Loucy (cell line): Measurements from ENCODE around the gene BEAN1.

Experiments used
- H2AFZ ChIP-seq: fragments of 200-600 bp; sonication (generic); 2 replicates; pipeline ENCODE4 v1.6.0; 2016; ENCODE audit warnings: antibody characterized with exemption, mild to moderate bottlenecking, low read length, moderate library complexity
- H3F3A ChIP-seq: fragments of 200-600 bp; 2 replicates; pipeline ENCODE4 v1.6.0; 2016; ENCODE audit warnings: antibody characterized with exemption, low read depth, mild to moderate bottlenecking
- H3K27me3 ChIP-seq: fragments of 200-600 bp; sonication (generic); 2 replicates; pipeline ENCODE4 v1.6.1; 2014; ENCODE audit warnings: low read length, mild to moderate bottlenecking; ENCODE audit not compliant: insufficient read depth, poor library complexity, severe bottlenecking
- H3K36me3 ChIP-seq: fragments of 200-600 bp; sonication (generic); 2 replicates; pipeline ENCODE4 v1.6.1; 2016; ENCODE audit warnings: low read length; ENCODE audit not compliant: insufficient read depth
- H3K4me1 ChIP-seq: fragments of 200-600 bp; sonication (generic); 2 replicates; pipeline ENCODE4 v1.5.1; 2014; ENCODE audit warnings: low read length, mild to moderate bottlenecking; ENCODE audit not compliant: insufficient read depth, poor library complexity, severe bottlenecking
- H3K4me2 ChIP-seq: fragments of 200-600 bp; sonication (generic); 2 replicates; pipeline ENCODE4 v1.6.0; 2014; ENCODE audit warnings: antibody characterized with exemption, low read length, low read depth, mild to moderate bottlenecking; ENCODE audit not compliant: poor library complexity, severe bottlenecking
- H3K4me3 ChIP-seq: fragments of 200-600 bp; sonication (generic); 2 replicates; pipeline ENCODE4 v1.5.1; 2014; ENCODE audit warnings: low read length, mild to moderate bottlenecking, mixed read lengths; ENCODE audit not compliant: poor library complexity, severe bottlenecking
- H3K79me2 ChIP-seq: fragments of 200-600 bp; sonication (generic); 2 replicates; pipeline ENCODE4 v1.6.1; 2014; ENCODE audit warnings: low read length; ENCODE audit not compliant: insufficient read depth
- H3K9ac ChIP-seq: fragments of 200-600 bp; sonication (generic); 2 replicates; pipeline ENCODE4 v1.6.0; 2014; ENCODE audit warnings: mild to moderate bottlenecking, low read depth, low read length, moderate library complexity; ENCODE audit not compliant: poor library complexity, severe bottlenecking
- H3K9me2 ChIP-seq: fragments of 200-600 bp; sonication (generic); replicated peaks from 2 replicates; pipeline ENCODE4 v1.6.1; 2016; ENCODE audit warnings: low read depth, low read length, mixed read lengths
- H3K9me3 ChIP-seq: fragments of 200-600 bp; sonication (generic); 2 replicates; pipeline ENCODE4 v1.6.1; 2014; ENCODE audit warnings: mild to moderate bottlenecking, antibody characterized with exemption, low read length, low read depth; ENCODE audit not compliant: insufficient read depth
- H4K20me1 ChIP-seq: fragments of 200-600 bp; sonication (generic); 2 replicates; pipeline ENCODE4 v1.6.0; 2014; ENCODE audit warnings: antibody characterized with exemption, low read length, mild to moderate bottlenecking; ENCODE audit not compliant: insufficient read depth, poor library complexity, severe bottlenecking
- EZH2phosphoT487 ChIP-seq: fragments of 200-600 bp; IDR thresholded peaks from 2 replicates; pipeline ENCODE4 v1.6.1; 2018; ENCODE audit warnings: antibody characterized with exemption, mild to moderate bottlenecking, moderate library complexity, borderline replicate concordance
- TF ChIP-seq, protein P1 (sequence below): fragments of 200-600 bp; sonication (generic); conservative IDR thresholded peaks from 2 replicates; pipeline ENCODE4 v1.5.1; 2014; ENCODE audit warnings: mild to moderate bottlenecking, antibody characterized with exemption, low read length

The BEAN1 gene

DNA sequence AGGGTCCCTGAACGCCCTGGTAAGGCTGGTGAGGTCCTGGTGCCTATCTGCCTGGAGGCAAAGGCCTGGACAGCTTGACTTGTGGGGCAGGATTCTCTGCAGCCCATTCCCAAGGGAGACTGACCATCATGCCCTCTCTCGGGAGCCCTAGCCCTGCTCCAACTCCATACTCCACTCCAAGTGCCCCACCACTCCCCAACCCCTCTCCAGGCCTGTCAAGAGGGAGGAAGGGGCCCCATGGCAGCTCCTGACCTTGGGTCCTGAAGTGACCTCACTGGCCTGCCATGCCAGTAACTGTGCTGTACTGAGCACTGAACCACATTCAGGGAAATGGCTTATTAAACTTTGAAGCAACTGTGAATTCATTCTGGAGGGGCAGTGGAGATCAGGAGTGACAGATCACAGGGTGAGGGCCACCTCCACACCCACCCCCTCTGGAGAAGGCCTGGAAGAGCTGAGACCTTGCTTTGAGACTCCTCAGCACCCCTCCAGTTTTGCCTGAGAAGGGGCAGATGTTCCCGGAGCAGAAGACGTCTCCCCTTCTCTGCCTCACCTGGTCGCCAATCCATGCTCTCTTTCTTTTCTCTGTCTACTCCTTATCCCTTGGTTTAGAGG is 23.5 kb upstream of the BEAN1 start:
- no peak overlapping the region for H3K4me3 ChIP-seq
- H4K20me1 ChIP-seq = no peaks in the 10 kb centered on the region
- H3K9ac ChIP-seq = no peak overlapping the region
- H3K36me3 ChIP-seq = no peaks in the 10 kb centered on the region
- H2AFZ ChIP-seq = no peak overlapping the region
- H3F3A ChIP-seq = no peaks in the 10 kb centered on the region
- H3K4me1 ChIP-seq = peaks cover 9% of the 10 kb centered on the region
- TF ChIP-seq, protein P1, sequence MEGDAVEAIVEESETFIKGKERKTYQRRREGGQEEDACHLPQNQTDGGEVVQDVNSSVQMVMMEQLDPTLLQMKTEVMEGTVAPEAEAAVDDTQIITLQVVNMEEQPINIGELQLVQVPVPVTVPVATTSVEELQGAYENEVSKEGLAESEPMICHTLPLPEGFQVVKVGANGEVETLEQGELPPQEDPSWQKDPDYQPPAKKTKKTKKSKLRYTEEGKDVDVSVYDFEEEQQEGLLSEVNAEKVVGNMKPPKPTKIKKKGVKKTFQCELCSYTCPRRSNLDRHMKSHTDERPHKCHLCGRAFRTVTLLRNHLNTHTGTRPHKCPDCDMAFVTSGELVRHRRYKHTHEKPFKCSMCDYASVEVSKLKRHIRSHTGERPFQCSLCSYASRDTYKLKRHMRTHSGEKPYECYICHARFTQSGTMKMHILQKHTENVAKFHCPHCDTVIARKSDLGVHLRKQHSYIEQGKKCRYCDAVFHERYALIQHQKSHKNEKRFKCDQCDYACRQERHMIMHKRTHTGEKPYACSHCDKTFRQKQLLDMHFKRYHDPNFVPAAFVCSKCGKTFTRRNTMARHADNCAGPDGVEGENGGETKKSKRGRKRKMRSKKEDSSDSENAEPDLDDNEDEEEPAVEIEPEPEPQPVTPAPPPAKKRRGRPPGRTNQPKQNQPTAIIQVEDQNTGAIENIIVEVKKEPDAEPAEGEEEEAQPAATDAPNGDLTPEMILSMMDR = no peak
- no peak for TF ChIP-seq EZH2phosphoT487
- no peaks in the 10 kb centered on the region for H3K27me3 ChIP-seq
- H3K4me2 ChIP-seq = no peak overlapping the region
- no peaks in the 10 kb centered on the region for H3K79me2 ChIP-seq
- no peaks in the 10 kb centered on the region for H3K9me3 ChIP-seq
- H3K9me2 ChIP-seq = no peaks in the 10 kb centered on the region

DNA sequence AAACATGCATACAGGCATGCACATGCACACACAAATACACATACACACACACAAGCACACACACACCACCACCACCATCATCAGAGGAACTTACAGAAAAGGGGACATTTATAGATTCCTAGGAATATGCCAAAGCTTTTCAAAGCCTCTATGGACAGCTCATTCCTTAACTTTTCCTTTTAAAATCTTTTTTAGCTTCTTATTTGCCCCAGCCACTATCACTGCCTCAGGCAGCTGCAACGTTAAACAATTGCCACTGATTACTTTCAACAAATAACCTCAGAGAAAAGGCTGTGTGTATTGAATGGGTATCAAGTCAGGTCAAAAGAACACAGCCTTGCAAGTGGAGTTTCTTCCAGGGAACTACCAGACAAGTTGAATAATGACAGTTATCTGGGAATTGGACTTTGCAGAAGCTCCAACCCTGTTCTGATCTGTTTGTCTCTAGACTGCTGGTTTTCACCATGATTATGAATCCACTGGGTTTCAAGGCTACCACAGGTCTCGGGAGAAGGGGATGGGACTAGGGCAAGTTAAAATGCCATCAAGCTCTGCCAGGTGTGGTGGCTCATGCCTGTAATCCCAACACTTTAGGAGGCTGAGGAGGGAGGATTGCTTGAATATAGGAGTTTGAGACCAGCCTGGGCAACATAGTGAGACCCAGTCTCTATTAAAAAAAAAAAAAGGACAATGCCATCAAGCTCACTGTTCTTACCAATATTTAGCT is 21.9 kb upstream of the BEAN1 start:
- Histone ChIP-seq H3K9me2 (no peaks in the 10 kb centered on the region), H4K20me1 (no peaks in the 10 kb centered on the region), H3K9ac (no peak overlapping the region), H3K9me3 (no peaks in the 10 kb centered on the region), H3K4me3 (no peak overlapping the region), H3K27me3 (peaks cover 5% of the 10 kb centered on the region), H3K36me3 (no peaks in the 10 kb centered on the region), H2AFZ (no peak overlapping the region), H3F3A (no peaks in the 10 kb centered on the region), H3K4me2 (no peak overlapping the region), H3K4me1 (peaks cover 10% of the 10 kb centered on the region), H3K79me2 (no peaks in the 10 kb centered on the region)
- TF ChIP-seq EZH2phosphoT487 = no peak
- TF ChIP-seq, protein P1 = no peak

DNA sequence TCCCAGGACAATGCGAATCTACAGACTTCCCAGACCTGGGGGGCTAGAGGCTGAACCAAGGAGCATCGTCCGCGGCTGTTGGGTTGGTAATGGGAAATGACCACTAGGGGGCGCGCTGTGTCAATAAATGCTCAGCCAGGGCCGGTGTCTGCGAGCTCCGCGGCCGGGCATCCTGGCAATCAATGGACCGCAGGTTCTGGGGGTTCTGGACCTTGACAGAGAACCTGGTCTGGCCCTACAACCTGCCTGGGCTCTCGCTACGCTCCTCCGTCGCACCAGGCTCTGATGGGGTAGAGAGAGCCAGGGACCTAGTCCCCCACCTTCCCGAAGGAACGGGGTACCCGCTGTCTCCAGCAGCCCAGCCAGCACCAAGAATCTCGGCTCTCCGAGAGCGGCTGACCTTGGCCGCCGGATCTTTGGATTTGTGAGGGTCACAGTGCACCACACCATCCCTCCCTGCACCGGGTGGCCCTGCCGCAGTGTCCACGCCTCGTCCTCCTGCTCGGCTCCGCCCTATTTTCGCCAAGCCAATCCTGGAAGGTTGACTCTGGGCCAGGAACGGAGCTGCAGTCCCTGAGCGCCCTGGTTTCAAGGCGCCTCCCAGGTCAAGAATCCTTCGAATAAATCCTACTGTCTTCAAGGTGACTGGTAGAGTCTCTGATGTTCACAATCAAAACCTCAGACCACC is 20.4 kb upstream of the BEAN1 start:
- peaks cover 10% of the 10 kb centered on the region for H3K4me1 ChIP-seq
- H3K9me3 ChIP-seq = no peaks in the 10 kb centered on the region

More for the DNA sequence above, 20.4 kb upstream of the BEAN1 start:
- H3K9me2 ChIP-seq = no peaks in the 10 kb centered on the region
- no peaks in the 10 kb centered on the region for H4K20me1 ChIP-seq
- no peaks in the 10 kb centered on the region for H3F3A ChIP-seq
- TF ChIP-seq, protein P1 = peak; percentile 88
- TF ChIP-seq EZH2phosphoT487 = no peak
- H3K36me3 ChIP-seq = no peaks in the 10 kb centered on the region
- H3K27me3 ChIP-seq = peaks cover 14% of the 10 kb centered on the region
- H3K79me2 ChIP-seq = no peaks in the 10 kb centered on the region
- H3K4me2 ChIP-seq = peak overlapping the region; percentile 83
- H3K9ac ChIP-seq = peak overlapping the region; percentile 44
- peak overlapping the region; percentile 93 for H2AFZ ChIP-seq
- H3K4me3 ChIP-seq = peak overlapping the region; percentile 73
